ENCODE data around the gene TXNL4A. TPM values are rescaled to one million over a fixed set of nuclear protein-coding genes. Genes with fewer than 3 reads are reported as not detected.
"Not testable (repeated sequence)": the region's sequence is repeated elsewhere in the genome, so short reads cannot be mapped to it uniquely, and the experiment has no call there.

Gene TXNL4A
- total RNA-seq, 1 donor = 29.9 TPM

DNA sequence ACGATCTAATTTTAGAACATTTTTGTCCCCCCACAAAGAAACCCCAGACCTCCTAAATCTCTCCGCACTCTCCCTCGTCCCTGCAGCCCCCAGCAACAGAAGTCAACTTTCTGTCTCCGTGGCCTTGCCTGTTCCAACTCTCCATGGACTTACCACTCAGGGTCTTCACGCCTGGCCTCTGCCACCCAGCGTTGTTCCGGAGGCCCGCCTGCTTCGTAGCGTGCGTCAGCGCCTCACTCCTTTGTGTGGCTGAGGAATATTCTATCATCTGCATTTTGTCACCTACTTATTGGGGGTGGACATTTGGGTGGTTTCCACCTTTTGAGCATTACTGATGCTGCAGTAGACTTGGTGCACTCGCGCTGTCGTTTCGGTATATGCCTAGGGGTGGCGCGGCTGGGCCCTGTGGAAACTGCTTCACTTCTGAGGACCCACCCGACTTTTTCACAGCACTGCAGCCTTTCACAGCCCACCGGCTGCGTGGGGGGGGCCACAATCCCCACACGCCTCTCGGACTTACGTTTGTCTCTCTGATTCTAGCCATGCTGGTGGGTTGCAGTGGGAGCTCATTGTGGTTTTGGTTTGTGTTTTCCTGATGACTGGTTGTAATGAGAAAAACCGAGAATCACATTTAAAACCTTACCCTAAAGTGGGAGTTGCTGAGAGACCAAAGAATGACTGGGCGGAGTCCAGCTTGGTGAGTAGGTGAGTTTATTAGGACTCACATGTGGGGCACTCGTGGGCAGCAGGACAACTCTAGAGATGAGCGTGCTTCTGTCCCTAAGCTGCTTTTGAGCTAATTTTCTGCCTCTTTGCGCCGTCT lies 25.3 kb downstream of the TXNL4A start:
- Histone ChIP-seq H3K4me1 (ENCODE audit: insufficient read depth, low read length) (peaks cover 39% of the 10 kb centered on the region), H3K4me3 (ENCODE audit: low read length) (no peak overlapping the region), H3K27me3 (ENCODE audit: insufficient read depth, low read length) (no peaks in the 10 kb centered on the region), H3K9me3 (ENCODE audit: low read depth, low read length) (no peaks in the 10 kb centered on the region)

DNA sequence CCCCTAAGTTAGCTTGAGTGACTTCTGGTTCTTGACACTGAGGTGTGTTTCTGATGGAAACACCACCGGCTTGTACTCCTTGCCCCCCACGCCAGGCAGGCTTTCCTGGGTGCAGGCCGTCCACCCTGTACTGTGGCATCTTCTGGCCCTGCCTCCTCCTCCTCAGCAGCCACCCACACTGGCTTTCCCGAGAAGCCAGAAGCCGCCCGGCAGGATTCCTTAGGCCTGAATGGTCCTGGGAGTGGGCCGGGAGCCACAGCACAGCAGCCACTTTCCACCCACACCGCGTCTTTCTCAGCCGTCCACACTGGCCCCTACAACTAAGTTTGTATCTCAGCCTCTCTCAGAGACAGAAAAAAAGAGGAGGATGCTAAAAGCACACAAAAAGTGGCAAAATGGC lies 26.1 kb downstream of the TXNL4A start:
- H3K4me1 ChIP-seq (ENCODE audit: insufficient read depth, low read length) = peaks cover 39% of the 10 kb centered on the region
- H3K9me3 ChIP-seq (ENCODE audit: low read depth, low read length) = no peaks in the 10 kb centered on the region

DNA sequence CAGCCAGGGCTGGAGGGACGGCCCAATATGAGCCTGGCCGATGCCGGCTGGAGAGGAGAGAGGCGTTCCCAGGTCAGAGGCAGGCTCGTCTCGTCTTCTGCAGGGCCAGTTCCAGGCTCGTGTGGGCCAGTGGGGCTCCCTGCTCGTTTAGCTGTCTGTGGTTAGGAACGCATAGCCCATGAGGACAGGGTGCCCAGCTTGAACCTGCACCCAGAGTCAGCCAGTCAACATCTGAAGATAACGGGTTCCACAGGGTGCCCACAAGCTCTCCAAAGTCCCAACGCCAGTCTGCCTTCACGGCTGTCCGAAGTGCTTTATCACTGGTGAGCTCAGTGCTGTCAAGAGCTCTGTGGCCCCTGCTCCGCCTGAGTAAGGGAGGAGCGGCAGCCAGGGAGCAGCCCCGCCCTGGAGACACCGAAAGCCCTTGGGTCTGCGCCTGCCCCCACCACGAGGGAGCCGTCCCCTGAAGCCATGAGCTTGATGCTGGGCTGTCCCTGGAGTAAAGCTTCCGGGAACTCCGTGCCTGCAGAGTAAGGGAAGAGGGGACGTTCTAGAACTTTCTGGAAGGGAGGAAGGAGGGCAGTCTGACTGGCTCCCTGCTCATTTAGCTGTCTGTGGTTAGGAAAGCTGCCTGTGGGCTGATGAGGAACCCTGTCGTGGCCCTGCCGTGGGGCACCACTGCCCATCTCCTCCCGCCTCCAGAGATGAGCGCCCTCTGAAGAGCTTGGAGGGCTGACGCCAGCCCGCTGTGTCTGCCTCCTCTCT lies 26.7 kb downstream of the TXNL4A start:
- Histone ChIP-seq H3K27me3 (ENCODE audit: insufficient read depth, low read length) (no peaks in the 10 kb centered on the region), H3K4me3 (ENCODE audit: low read length) (no peak overlapping the region), H3K4me1 (ENCODE audit: insufficient read depth, low read length) (peaks cover 39% of the 10 kb centered on the region), H3K9me3 (ENCODE audit: low read depth, low read length) (no peaks in the 10 kb centered on the region)

More for the DNA sequence above, 26.1 kb downstream of the TXNL4A start:
- no peak overlapping the region for H3K4me3 ChIP-seq (ENCODE audit: low read length)
- no peaks in the 10 kb centered on the region for H3K27me3 ChIP-seq (ENCODE audit: insufficient read depth, low read length)

- no peaks in the 10 kb centered on the region for H3K27me3 ChIP-seq (ENCODE audit: insufficient read depth, low read length)
- H3K9me3 ChIP-seq (ENCODE audit: low read depth, low read length) = no peaks in the 10 kb centered on the region
- H3K4me3 ChIP-seq (ENCODE audit: low read length) = no peak overlapping the region
- H3K4me1 ChIP-seq (ENCODE audit: insufficient read depth, low read length) = peaks cover 39% of the 10 kb centered on the region
Measured at GRCh38 chr18:79960921-79961526, 27.3 kb downstream of the TXNL4A start.

- H3K4me3 ChIP-seq (ENCODE audit: low read length); H3K27me3 ChIP-seq (ENCODE audit: insufficient read depth, low read length); H3K9me3 ChIP-seq (ENCODE audit: low read depth, low read length): not testable (repeated sequence)
- H3K4me1 ChIP-seq (ENCODE audit: insufficient read depth, low read length) = peaks cover 34% of the 10 kb centered on the region
Measured at GRCh38 chr18:79960161-79960801, 28.1 kb downstream of the TXNL4A start.

- Histone ChIP-seq H3K4me1 (ENCODE audit: insufficient read depth, low read length) (peaks cover 21% of the 10 kb centered on the region), H3K4me3 (ENCODE audit: low read length) (no peak overlapping the region), H3K9me3 (ENCODE audit: low read depth, low read length) (no peaks in the 10 kb centered on the region), H3K27me3 (ENCODE audit: insufficient read depth, low read length) (no peaks in the 10 kb centered on the region)
Measured at GRCh38 chr18:79958981-79959380, 29.4 kb downstream of the TXNL4A start.

DNA sequence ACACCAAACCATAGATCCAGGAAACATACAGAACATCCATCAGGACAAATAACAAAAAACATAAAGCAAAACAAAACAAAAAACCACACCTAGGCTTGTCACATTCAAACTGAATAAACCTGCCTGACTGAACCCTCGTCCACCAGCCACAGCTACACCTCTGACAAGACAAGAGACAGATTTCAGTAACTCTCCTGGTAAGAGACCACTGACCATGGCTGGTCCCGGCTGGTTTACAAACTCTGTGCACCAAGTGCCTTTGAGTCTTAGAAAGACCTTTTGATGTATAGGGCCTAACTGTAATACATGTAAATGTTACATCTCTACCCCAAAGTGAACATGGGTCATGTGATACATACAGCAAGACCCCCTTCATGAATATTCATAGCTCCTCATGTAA lies 32.1 kb downstream of the TXNL4A start:
- Histone ChIP-seq H3K9me3 (ENCODE audit: low read depth, low read length) (no peaks in the 10 kb centered on the region), H3K27me3 (ENCODE audit: insufficient read depth, low read length) (no peaks in the 10 kb centered on the region), H3K4me3 (ENCODE audit: low read length) (no peak overlapping the region), H3K4me1 (ENCODE audit: insufficient read depth, low read length) (peaks cover 18% of the 10 kb centered on the region)

DNA sequence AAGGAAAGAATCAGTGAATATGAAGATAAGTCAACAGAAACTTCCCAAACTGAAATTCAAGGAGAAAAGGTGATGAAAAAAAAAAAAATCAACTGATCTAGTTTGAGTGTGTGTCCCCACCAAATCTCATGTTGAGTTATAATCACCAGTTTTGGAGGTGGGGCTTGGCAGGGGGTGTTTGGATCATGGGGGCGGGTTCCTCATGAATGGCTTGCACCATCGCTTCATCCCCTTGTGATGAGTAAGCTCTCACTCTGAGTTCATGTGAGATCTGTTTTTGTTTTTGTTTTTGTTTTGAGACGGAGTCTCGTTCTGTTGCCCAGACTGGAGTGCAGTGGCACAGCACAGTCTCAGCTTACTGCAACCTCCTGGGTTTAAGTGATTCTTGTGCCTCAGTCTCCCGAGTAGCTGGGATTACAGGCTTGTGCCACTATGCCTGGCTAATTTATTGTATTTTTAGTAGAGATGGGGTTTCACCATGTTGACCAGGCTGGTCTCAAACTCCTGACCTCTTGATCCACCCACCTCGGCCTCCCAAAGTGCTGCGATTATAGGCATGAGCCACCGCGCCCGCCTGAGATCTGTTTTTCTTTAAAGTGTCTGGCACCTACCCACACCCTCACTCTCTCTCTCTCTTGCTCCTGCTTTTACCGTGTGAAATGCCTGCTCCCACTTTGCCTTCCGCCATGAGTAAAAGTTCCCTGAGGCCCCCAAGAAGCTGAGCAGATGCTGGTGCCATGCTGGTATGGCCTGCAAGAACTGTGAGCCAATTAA lies 32.9 kb downstream of the TXNL4A start:
- no peaks in the 10 kb centered on the region for H3K9me3 ChIP-seq (ENCODE audit: low read depth, low read length)
- H3K4me3 ChIP-seq (ENCODE audit: low read length) = no peak overlapping the region
- peaks cover 17% of the 10 kb centered on the region for H3K4me1 ChIP-seq (ENCODE audit: insufficient read depth, low read length)
- no peaks in the 10 kb centered on the region for H3K27me3 ChIP-seq (ENCODE audit: insufficient read depth, low read length)

- no peaks in the 10 kb centered on the region for H3K27me3 ChIP-seq (ENCODE audit: insufficient read depth, low read length)
- peaks cover 19% of the 10 kb centered on the region for H3K4me1 ChIP-seq (ENCODE audit: insufficient read depth, low read length)
- no peaks in the 10 kb centered on the region for H3K9me3 ChIP-seq (ENCODE audit: low read depth, low read length)
- no peak overlapping the region for H3K4me3 ChIP-seq (ENCODE audit: low read length)
Measured at GRCh38 chr18:79954791-79955190, 33.6 kb downstream of the TXNL4A start.

- Histone ChIP-seq H3K4me3 (ENCODE audit: low read length) (no peak overlapping the region), H3K27me3 (ENCODE audit: insufficient read depth, low read length) (no peaks in the 10 kb centered on the region), H3K4me1 (ENCODE audit: insufficient read depth, low read length) (peaks cover 22% of the 10 kb centered on the region), H3K9me3 (ENCODE audit: low read depth, low read length) (no peaks in the 10 kb centered on the region)
Measured at GRCh38 chr18:79953971-79954651, 34.3 kb downstream of the TXNL4A start.

DNA sequence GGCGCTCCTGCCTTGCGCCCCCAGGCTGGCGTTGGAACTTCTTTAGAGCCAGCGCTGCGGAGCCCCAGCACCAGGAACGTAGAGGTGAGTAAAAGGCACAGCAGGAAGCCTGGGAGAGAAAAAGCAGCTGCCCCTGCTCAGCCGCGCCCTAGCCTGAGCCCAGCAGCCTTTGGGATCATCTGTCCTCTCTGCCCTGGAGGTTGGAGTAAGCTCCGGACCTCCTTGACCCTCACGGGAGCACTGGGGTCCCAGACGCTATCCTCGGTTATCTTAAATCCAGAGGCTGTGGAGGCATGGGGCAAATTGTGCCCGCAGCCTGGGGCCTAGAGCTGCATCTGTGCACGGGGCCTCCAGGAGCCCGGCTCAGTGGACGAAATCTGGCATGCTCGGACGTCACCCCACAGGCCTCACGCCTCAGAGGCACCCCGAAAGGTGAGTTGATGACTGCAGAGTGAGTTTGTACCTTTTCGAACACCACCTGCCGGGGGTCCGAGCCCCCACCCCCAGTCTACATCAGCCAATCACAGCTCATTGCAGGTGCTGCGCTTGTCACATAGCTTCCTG lies 35.3 kb downstream of the TXNL4A start:
- H3K27me3 ChIP-seq (ENCODE audit: insufficient read depth, low read length) = no peaks in the 10 kb centered on the region
- peaks cover 33% of the 10 kb centered on the region for H3K4me1 ChIP-seq (ENCODE audit: insufficient read depth, low read length)
- H3K4me3 ChIP-seq (ENCODE audit: low read length) = no peak overlapping the region
- no peaks in the 10 kb centered on the region for H3K9me3 ChIP-seq (ENCODE audit: low read depth, low read length)

DNA sequence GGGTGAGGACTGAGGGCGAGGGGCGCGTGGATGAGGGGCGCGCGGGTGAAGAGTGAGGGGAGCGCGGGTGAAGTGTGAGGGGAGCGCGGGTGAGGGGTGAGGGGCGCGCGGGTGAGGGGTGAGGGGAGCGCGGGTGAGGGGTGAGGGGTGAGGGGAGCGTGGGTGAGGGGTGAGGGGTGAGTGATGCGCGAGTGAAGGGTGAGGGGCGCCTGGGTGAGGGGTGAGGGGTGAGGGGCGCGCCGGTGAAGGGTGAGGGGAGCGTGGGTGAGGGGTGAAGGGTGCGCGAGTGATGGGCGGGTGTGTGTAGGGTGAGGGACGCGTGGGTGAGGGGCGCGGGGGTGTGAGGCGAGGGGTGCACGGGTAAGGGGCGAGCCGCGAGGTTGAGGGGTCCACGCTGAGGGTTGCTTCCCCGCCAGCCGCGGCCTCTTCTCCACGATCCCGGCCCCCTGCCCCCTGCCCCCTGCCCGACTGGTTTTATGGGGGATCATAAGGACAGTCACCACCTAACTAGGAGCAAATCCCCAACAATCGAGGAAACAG lies 35.8 kb downstream of the TXNL4A start:
- no peak overlapping the region for H3K4me3 ChIP-seq (ENCODE audit: low read length)
- no peaks in the 10 kb centered on the region for H3K9me3 ChIP-seq (ENCODE audit: low read depth, low read length)
- no peaks in the 10 kb centered on the region for H3K27me3 ChIP-seq (ENCODE audit: insufficient read depth, low read length)
- peaks cover 37% of the 10 kb centered on the region for H3K4me1 ChIP-seq (ENCODE audit: insufficient read depth, low read length)

DNA sequence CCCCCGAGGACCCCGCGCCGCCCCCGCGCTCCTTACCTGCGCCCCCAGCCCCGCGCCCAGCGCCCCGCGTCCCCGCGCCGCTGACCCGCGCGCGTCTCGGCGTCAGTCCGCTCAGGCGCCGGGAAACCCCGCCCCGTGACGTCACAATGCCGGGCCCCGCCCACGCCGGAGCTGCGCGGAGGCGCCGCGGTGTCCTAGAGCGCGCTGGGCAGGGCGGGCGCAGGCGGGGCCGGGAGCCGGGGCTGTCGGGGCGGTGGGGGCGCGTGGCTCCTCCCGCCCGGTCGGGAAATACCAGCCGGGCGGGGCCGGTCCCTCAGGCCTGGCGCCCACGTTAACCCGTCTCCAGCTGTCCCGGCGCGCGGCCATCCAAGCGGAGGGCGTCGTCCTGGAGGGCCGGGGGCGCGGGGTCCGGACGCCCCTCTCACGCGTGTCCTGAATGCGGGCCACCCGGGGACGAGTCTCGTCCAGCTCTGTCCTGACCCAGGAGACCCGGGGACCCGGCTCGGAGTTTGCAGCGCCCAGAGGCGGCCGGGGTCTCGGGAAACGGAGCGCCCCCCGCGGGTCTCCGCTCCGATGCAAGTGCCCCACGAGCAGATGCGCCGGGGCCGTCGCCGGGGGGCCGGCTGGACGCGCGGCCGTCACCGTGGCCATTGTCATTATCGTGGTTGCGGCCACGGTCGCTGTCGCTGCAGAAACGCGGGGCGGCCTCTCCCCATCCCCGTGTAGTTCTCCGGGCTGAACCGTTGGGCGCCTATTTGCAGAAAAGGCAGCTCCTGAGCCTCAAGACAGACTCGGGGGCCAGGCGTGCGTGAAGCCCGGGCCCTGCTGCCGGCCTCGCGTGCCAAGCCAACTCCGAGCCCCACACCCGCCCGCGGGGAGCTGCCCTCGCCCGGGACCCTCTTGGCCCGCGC lies 36.6 kb downstream of the TXNL4A start, which contains the start of gene SLC66A2:
SLC66A2 (minus strand) TSS at position 109 of the 911 bp plus-strand sequence. CDS start 727 bp downstream, outside the sequence.
- peak within 1 kb of the TSS; percentile 55 for H3K4me3 ChIP-seq (ENCODE audit: low read length)
- peaks cover 37% of the 10 kb centered on the region for H3K4me1 ChIP-seq (ENCODE audit: insufficient read depth, low read length)
- H3K9me3 ChIP-seq (ENCODE audit: low read depth, low read length) = no peaks in the 10 kb centered on the region
- no peaks in the 10 kb centered on the region for H3K27me3 ChIP-seq (ENCODE audit: insufficient read depth, low read length)

All from mononuclear cell (primary cell).